HTR-8/SVneo (cell line): ENCODE measurements around the gene MAP3K21.
A peak's percentile ranks its signal among the peaks of the same experiment; 100 is the strongest.

Source experiments
- DNase-seq: peaks from one replicate; pipeline ENCODE4 v3.0.0; 2011; ENCODE audit warnings: low spot score, mixed read lengths; ENCODE audit not compliant: insufficient read length
- FAIRE-seq: peaks from 2 replicates; lab custom pipeline; 2011; peaks lifted over from hg19 to GRCh38; lab: Jason Lieb, UNC

Gene MAP3K21

DNA sequence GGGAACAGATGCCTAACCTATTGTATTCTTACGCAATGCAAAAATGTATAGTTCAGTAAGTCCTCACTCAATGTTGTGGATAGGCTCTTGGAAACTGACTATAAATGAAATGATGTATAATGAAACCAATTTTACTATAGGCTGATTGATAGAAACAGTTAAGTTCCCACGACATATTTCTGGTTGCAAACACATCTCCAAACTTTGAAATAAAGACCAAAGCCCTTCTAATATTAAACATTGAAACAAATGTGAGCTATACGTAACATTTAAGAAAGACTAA, 29.1 kb downstream of the MAP3K21 start:
- no peak for FAIRE-seq
- DNase-seq = no peak

DNA sequence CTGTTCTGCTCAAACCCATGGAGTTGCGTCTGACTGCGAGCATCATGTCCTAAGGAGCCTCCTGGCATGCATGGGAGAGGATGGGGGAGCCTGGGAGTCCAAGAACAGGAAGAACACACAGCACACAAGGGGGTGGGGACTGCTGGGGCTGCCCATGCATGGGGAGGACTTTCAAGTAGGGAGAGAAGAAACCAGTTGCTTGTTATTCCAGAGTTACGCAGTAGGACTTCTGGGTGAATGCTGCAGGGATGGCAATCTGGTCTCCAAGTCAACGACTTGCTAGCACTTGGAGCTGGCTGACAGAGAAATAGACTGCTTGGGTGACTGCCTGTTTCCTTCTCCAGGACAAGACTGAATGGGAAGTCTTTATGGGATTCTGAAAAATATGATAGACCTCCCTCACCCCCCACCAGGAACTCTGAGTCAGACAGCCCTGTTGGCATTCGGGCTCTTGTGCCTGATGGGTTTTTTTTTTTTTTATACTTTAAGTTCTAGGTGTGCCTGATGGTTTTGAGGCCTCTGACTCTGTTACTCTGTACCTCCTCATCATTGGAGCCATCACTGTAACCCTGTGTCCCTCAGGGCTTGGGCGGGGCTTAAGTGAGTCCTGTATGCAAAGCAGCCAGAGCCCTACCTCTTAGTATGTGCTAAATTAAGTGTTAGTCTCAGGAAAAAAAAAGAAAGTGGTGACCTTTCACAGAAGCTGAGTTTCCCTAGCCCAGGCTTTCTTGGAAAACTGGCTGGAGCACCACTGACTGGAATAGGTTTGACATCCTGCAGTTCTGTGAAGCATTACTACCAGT, 30.3 kb downstream of the MAP3K21 start:
- FAIRE-seq (no peak), DNase-seq (no peak)

DNA sequence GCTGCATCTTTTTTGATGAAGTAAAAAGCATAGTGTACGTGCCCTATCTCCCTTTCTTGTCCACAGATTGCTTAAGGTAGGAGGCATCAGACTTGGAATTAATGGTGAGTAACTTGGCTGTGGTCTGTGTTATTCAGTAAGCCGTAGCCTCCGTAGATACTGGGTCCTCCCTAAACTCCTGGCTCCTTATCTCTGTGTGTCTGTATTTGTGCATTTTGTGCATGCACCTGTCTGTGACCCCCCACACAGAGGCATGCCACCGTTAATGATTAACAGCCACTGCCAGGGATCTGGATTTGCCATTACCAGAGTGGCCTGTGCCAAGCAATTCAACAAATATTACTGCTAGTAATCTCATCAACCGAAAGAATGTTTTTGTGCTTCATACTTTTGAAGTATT, 31.9 kb downstream of the MAP3K21 start:
- no peak for FAIRE-seq
- no peak for DNase-seq

DNA sequence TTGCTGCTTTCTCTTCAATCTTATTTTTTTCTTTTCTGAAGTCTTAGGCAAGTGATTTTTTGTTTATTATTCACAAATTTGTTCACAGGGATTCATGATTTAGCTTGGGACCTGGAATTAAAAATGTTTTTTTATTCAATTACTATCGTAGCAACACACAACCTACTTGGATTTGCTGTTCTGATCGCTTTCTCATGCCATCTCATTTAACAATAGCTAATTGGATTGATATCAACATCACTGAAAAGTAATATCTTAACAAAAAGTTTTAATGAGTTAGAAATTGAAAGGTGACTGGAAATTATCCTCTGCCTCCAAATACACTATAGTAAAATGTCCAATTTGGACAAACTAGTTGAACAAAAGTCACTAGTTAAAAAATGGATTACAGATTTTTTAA, 32.4 kb downstream of the MAP3K21 start:
- FAIRE-seq (no peak), DNase-seq (no peak)

DNA sequence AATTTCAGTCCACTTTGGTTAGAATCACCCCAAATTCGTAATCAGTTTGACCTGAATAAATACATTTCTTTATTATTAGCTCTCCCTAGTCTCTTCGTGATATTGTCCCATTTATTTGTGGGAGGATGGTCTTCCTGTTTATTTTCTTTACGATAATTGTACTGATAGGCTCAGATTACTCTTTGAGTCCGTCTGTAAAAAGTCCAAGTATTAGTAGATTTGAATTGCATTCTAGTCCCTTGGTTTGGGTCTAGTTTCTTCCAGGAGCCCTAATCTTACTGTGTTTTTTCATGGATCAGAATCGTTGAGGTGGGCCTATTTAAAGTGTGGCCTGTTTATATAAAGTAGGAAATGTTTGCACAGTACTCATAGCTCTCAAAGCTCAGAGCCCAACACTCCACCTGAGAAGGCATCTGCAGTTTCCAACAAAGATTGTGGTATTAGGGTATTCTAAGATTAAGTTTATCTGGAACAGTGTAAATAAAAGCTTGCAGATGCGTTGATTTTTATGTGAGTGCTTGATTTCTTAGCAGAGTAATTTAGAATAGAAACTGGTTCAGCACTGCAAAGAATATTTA, 33.1 kb downstream of the MAP3K21 start:
- FAIRE-seq = no peak
- no peak for DNase-seq

DNA sequence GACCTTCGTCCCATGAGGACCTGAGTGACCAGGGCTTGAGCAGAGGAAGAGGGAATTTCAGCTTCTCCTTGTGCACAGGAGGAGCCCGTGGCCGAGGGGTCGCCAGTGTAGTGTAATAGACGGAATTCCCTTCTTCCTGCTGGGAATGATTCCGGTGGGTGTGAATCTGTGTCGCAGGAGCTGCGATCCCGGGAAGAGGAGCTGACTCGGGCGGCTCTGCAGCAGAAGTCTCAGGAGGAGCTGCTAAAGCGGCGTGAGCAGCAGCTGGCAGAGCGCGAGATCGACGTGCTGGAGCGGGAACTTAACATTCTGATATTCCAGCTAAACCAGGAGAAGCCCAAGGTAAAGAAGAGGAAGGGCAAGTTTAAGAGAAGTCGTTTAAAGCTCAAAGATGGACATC, 34.4 kb downstream of the MAP3K21 start:
- no peak for FAIRE-seq

DNA sequence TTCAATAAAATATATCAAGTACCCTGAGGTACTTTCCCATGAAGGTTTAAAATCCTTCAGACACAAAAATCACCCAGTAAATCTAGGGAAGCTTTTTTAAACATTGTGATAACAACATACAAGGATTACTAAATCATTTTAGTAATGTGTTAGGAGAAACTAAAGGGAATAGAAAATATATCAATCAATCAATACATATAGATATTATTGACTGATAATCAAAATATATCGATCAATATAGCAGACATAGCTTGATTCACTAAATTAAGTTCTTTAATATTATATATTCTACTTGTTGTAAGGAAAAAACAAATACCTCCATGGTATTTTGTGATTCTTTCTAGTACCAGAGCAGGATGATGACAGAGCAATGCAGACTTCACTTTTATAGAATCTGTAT, 35.2 kb downstream of the MAP3K21 start:
- FAIRE-seq = no peak

More for the DNA sequence above, 34.4 kb downstream of the MAP3K21 start:
- no peak for DNase-seq

DNA sequence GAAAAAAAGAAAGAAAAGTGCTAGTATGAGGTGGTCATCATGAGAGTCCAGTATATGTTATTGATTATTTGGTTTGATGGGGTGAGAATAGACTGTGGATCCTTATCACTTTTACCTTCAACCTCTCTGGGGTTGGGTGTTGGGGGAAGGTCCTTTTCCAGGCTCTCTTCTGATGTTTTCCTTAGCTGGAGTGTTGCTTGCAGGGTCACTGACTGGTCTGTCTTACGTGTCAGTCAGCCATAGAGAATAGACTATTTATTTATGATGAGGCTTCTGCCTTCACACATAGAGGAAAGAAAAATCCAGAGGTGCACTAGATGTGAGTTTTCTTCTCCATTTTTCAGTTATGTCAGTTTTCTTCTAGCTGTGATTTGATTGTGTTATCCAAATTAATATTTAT, 36.5 kb downstream of the MAP3K21 start:
- no peak for FAIRE-seq

More for the DNA sequence above, 35.2 kb downstream of the MAP3K21 start:
- DNase-seq = no peak

DNA sequence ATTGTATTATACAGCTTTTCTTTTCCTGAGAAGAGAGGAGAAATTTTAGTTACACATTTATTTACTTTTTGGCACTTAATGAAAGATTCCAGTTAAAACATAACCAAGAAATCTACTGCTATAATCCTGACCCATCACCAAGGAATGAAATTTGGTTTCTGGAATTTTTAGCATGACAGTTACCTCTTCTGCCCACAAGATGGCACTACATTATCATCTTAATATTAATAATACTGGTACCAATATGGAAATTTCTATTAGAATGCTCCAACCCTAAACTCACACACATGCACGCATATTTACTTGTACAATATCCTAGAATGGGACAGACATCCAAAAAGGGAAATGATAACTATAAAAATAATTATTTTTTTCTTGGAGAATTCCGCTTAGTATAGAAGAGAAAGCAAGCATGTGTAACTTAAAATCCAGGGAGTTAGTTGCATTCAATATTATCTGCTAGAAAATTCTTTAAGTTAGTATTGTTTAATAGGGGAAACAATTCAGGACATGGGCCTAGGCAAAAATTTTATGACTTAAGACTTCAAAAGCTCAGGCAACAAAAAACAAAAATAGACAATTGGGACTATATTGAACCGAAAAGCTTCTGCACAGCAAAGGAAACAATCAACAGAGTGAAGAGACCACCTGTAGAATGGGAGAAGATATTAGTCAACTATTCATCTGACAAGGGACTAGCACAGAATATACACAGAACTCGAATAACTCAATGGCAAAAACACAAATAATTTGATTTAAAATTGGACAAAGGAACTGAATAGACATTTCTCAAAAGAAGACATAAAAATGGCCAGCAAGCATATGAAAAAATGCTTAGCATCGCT, 37.4 kb downstream of the MAP3K21 start:
- peak; percentile 18 for DNase-seq
- FAIRE-seq = no peak

More for the DNA sequence above, 36.5 kb downstream of the MAP3K21 start:
- DNase-seq = no peak

DNA sequence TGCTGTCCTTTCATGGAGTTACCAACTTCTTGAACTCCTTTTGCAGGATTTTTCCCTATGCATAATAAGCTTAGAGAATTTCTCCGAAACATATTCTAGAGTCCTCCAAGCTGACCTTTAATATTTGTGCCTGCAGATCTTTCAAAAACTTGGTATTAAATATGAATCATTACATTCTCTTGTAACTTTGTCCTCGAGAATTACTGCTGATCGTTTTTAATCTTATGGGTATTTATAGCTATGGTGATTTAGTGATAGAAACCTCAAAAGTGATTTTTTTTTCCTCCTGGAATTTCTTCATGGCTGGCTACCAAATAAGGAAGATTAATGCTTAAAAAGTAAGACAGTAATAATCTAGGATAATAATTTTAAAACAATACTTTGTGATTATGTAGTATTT, 39.1 kb downstream of the MAP3K21 start:
- DNase-seq (no peak), FAIRE-seq (no peak)

DNA sequence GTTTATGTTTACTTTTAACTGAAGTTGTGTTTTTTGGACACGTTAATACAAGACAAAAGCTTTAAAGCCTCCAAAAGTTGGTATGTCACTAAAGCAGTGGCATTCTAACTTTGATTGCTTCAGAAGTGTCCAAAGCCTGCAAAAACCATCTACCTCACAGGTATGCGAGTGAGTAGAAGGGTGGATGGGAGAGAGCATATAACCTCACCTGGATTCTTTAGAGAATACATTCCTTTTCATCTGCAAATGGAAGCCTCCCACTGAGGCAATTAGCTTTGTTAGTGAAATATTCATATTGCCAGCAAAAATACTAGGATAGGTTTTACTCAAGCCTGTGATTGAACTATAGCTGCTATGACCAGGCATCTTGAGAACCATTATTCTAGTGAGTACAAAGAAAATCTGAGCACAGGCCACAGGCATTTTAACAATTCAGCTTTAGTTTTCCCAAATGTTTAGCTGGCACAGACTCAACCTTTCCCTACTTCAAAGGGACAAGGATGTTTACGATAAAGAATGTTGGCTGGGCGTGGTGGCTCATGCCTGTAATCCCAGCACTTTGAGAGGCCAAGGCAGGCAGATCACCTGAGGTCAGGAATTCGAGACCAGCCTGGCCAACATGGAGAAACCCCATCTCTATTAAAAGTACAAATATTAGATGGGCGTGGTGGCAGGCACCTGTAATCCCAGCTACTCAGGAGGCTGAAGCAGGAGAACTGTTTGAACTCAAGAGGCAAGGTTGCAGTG, 39.7 kb downstream of the MAP3K21 start:
- DNase-seq = no peak
- no peak for FAIRE-seq

DNA sequence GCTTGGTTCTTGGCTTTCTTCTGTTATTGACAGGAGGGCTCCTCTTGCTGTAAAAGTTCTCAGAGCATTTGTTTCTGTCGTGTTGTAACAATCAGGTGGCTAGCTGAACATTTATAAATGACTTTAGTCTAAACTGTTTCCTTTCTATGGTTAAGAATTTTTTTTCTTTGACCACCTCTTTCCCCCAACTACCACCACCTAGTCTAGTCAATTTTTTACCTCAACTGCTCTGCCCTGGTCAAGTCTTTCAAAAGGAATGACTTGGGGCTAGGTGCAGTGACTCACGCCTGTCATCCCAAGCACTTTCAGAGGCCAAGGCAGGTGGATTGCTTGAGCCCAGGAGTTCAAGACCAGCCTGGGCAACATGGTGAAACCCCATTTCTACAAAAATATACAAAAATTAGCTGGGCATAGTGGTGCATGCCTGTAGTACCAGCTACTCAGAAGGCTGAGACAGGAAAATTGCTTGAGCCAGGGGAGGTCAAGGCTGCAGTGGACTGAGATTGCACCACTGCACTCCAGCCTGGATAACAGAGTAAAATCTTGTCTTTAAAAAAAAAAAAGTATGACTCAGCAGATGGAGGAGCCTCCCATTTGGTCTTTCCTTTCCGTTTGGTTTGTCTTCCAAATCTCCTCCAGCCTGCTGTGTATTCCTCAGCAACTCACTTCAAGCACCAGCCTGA, 40.7 kb downstream of the MAP3K21 start:
- peak; percentile 6 for DNase-seq
- FAIRE-seq = no peak

DNA sequence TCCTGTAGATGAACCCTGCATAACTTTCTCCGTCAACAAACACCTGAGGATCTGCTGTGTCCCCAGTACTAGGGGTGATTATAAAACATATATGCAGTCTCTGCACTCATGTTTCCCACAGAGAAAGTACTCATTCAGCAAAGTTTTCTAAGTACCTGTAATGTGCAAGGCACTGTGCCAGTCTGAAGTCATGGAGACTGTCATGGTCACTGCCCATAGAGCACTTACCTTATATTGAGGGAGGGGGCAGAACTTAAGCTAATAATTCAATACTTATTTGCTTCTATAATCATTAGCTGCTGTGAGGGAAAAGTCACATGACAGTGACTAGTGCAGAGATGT, 41.2 kb downstream of the MAP3K21 start:
- FAIRE-seq = no peak
- DNase-seq = no peak

DNA sequence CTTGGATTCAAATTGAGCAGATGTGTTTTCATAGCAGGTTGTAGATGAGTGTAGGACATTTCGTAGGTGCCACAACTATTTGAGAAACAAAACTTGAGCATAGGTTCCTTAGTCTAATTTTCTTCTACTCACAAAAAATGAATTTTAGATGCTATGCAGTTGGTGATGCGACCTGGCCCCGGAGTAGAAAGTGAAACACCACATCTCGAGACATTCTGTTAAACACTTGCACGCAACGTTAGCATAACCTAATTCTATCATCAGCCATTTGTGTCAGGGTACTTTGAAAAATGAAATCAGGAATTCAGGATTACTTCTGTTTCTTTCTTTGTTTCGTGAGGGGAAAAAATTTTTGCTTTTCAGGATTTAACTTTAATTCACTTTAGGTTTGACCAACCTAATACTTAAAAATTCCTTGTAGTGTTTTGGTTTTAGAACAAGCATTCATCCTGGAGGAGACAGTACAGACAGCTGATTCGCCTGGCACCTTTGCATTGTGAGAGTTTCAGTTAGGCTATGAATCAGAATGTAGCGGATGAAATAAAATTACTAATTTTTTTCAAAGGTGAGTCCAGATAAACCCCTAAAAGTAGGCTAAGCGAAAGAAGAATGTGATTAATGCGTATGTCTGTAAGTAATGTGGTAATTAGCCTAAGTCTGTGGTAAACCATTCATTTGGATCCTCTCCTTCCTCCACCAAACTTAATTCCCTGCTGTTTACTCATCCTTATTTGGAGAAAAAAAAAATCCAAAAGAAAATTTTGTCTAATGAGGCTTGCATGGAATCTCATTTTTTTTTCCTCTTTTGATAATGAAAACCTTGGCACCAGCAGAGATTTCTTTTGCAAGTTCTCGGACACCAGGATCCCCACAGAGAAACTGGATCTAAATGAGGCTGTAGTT, 44.9 kb downstream of the MAP3K21 start:
- FAIRE-seq (no peak), DNase-seq (no peak)

DNA sequence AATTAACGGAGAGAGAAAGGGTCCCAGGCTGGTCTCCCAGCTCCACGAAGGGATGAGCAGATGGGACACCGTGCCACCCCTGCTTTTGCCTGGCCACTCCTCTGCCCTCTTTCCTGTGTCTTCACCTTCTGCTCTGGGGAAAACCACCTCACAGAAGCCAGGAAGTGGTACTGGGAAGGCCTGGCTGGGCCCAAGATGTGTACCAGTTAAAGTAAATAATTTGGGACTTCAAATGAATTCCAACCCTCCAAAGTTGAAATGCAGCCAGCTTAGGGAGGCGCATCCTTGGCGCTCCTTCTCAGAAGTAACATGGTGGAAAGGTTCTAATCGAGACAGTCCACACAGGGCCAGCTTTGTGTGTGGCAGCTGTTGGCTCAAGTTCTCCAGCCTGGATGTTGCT, 45.7 kb downstream of the MAP3K21 start:
- FAIRE-seq (no peak), DNase-seq (no peak)

DNA sequence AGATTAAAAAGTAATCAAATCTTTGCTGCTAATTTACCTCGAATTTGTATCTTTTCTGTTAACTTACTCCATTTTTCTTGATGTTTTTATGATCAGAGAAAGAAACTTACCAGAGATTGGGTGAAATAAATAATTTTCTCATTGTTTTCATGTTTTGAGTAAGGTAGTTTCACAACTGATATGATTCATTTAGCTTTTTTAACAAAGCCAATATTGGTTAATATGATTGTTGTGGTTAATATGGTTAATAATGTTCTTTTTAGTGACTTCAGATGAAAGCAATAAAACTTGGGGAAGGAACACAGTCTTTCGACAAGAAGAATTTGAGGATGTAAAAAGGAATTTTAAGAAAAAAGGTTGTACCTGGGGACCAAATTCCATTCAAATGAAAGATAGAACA, 48.1 kb downstream of the MAP3K21 start:
- FAIRE-seq = no peak

DNA sequence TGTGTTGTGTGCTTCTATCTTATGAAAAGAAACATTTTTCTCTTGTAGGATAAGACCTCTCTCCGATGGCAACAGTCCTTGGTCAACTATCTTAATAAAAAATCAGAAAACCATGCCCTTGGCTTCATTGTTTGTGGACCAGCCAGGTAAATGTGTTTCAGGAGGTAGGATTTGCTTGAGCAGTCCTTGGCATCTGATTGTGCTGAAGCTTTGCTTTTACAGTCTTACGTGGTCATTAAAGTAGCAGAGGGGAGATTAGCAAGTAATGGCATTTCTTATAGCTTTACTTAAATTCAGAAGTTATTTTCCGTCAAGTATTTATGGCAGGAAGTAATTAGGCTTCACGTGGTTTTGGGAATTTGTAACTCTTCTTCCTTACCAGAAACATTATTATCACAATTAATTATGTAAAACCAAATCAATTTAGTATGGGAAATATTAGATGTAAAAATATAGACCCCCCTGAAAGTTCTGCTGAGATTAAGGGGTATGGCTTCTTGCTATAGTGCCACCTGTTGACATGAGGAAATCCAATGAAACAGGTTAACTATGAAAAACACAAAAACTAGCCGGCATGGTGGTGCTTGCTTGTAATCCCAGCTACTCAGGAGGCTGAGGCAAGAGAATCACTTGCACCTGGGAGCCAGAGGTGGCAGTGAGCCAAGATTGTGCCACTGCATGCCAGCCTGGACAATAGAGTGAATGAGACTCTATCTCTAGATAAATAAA, 49.0 kb downstream of the MAP3K21 start:
- FAIRE-seq (no peak), DNase-seq (no peak)

More for the DNA sequence above, 48.1 kb downstream of the MAP3K21 start:
- no peak for DNase-seq

DNA sequence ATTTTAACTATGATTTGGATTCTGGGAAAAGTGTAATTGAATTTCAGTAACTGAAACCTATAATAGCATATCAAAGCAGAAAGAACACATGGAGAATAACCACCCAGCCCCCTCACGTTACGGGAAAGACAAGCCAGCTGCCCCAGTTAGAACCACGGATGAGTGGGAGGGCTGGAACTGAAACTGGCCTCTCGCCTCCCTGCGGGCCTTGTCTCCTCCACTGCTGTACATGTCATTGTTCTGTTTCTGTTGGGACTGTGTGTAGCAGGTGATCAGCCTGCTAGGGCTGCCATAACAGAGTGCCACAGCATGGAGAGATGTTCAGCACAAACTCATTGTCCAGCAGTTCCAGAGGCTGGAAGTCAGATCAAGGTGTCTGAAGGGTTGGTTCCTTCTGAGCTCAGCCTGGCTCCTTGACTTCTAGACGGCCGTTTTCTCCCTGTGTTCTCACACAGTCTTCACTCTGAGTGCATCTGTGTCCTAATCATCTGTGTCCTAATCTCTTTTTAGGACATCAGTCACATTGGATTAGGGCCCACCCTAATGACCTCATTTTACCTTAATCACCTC, 52.4 kb downstream of the MAP3K21 start:
- FAIRE-seq (no peak), DNase-seq (no peak)
